Right lobe of liver (tissue), 4 donors: ENCODE results near the gene PRUNE1.

ENCODE experiments used
- CTCF ChIP-seq, 4 donors: fragments of 200-600 bp in 3 of 4; fragments of 450-650 bp in 1 of 4; IDR thresholded peaks; one replicate each; pipeline versions ENCODE4 v1.5.1 to v1.8.0; 2016 to 2022; ENCODE audit warnings: antibody characterized with exemption in 4 of 4, mild to moderate bottlenecking in 2 of 4
- POLR2A ChIP-seq: fragments of 450-650 bp; IDR thresholded peaks from one replicate; pipeline ENCODE4 v1.6.1; 2017; ENCODE audit warnings: antibody characterized with exemption, mild to moderate bottlenecking
- donor health status: DM: no; HTN: no; CAD: no.
- donor health status: DM: no; HTN: no; CAD: no.
- donor health status: DM: no; HTN: yes; CAD: no.

- TF ChIP-seq CTCF (IDR thresholded peaks at IDR 0.05) (no peak), POLR2A (no peak)
Observed at GRCh38 chr1:151012684-151013471, 4.6 kb downstream of the PRUNE1 start.
